Effector memory CD4-positive, alpha-beta T cell (primary cell): ENCODE results near the gene ANP32E.

Experiments
- DNase-seq, 3 donors: peaks; one replicate each; pipeline ENCODE4 v3.0.0-alpha.2; 2020
- H3K27ac ChIP-seq: 2 replicates; pipeline ENCODE4 v1.7.0; 2013; ENCODE audit warnings: mild to moderate bottlenecking, low read length, moderate library complexity; ENCODE audit not compliant: insufficient read depth, poor library complexity, severe bottlenecking
- H3K27me3 ChIP-seq: replicated peaks from 2 replicates; pipeline ENCODE4 v1.7.0; 2013; ENCODE audit warnings: mild to moderate bottlenecking, low read length; ENCODE audit not compliant: insufficient read depth, control insufficient read depth, poor library complexity, severe bottlenecking
- H3K36me3 ChIP-seq: 2 replicates; pipeline ENCODE4 v1.7.0; 2013; ENCODE audit warnings: mild to moderate bottlenecking, low read length, moderate library complexity; ENCODE audit not compliant: control insufficient read depth, insufficient read depth
- H3K4me1 ChIP-seq: 2 replicates; pipeline ENCODE4 v1.7.0; 2013; ENCODE audit warnings: low read length, mild to moderate bottlenecking; ENCODE audit not compliant: control insufficient read depth, insufficient read depth, poor library complexity, severe bottlenecking
- H3K4me3 ChIP-seq: 2 replicates; pipeline ENCODE4 v1.7.0; 2013; ENCODE audit warnings: low read length, low read depth, mild to moderate bottlenecking; ENCODE audit not compliant: insufficient read depth, poor library complexity, severe bottlenecking
- H3K9me3 ChIP-seq: 2 replicates; pipeline ENCODE4 v1.7.0; 2013; ENCODE audit warnings: mild to moderate bottlenecking, low read length, moderate library complexity; ENCODE audit not compliant: control insufficient read depth

Gene ANP32E

GRCh38 chr1:150268705-150269403 is 32.9 kb upstream of the ANP32E start, which contains the start of gene APH1A:
Gene APH1A, minus strand, starts transcription at chr1:150269016. Its CDS starts 206 bp downstream, at chr1:150268810.
- peak; percentile 84 to 87 (median 85) for DNase-seq
- H3K4me1 ChIP-seq, result peaks cover 12% of the 10 kb centered on the region
- peak within 1 kb of the TSS; percentile 92 for H3K27ac ChIP-seq
- peaks cover 29% of the 10 kb centered on the region for H3K36me3 ChIP-seq
- peak within 1 kb of the TSS; percentile 82 for H3K4me3 ChIP-seq
- H3K27me3 ChIP-seq, result no peaks in the 10 kb centered on the region
- no peaks in the 10 kb centered on the region for H3K9me3 ChIP-seq

GRCh38 chr1:150268340-150268704 is 32.4 kb upstream of the ANP32E start:
- Histone ChIP-seq H3K36me3 (peaks cover 29% of the 10 kb centered on the region), H3K4me1 (peaks cover 12% of the 10 kb centered on the region), H3K9me3 (no peaks in the 10 kb centered on the region), H3K27ac (peak overlapping the region; percentile 92), H3K4me3 (peak overlapping the region; percentile 82), H3K27me3 (no peaks in the 10 kb centered on the region)
- peak; percentile 29 to 35 (median 33) for DNase-seq

- H3K4me3 ChIP-seq, result peak overlapping the region; percentile 82
Measured at GRCh38 chr1:150267896-150268295, 32.0 kb upstream of the ANP32E start.

GRCh38 chr1:150263549-150263948 is 27.6 kb upstream of the ANP32E start:
- Histone ChIP-seq H3K4me3 (no peak overlapping the region), H3K9me3 (no peaks in the 10 kb centered on the region), H3K36me3 (peaks cover 29% of the 10 kb centered on the region), H3K27me3 (peaks cover 2% of the 10 kb centered on the region), H3K27ac (no peak overlapping the region), H3K4me1 (peaks cover 12% of the 10 kb centered on the region)
- no peak for DNase-seq

More at GRCh38 chr1:150267896-150268295, 32.0 kb upstream of the ANP32E start:
- Histone ChIP-seq H3K36me3 (peaks cover 29% of the 10 kb centered on the region), H3K9me3 (no peaks in the 10 kb centered on the region), H3K27ac (peak overlapping the region; percentile 92), H3K27me3 (no peaks in the 10 kb centered on the region), H3K4me1 (peaks cover 12% of the 10 kb centered on the region)
- no peak for DNase-seq

- peaks cover 6% of the 10 kb centered on the region for H3K27me3 ChIP-seq
- no peaks in the 10 kb centered on the region for H3K9me3 ChIP-seq
- H3K4me3 ChIP-seq, result no peak overlapping the region
- H3K4me1 ChIP-seq, result peaks cover 4% of the 10 kb centered on the region
- DNase-seq, result no peak
- peaks cover 29% of the 10 kb centered on the region for H3K36me3 ChIP-seq
- no peak overlapping the region for H3K27ac ChIP-seq
Measured at GRCh38 chr1:150262388-150263320, 26.7 kb upstream of the ANP32E start.

GRCh38 chr1:150261367-150261766 is 25.5 kb upstream of the ANP32E start:
- H3K9me3 ChIP-seq, result no peaks in the 10 kb centered on the region
- H3K27me3 ChIP-seq, result peaks cover 19% of the 10 kb centered on the region
- H3K4me3 ChIP-seq, result no peak overlapping the region
- no peak for DNase-seq
- no peak overlapping the region for H3K27ac ChIP-seq
- no peaks in the 10 kb centered on the region for H3K4me1 ChIP-seq
- H3K36me3 ChIP-seq, result peaks cover 22% of the 10 kb centered on the region

- peaks cover 8% of the 10 kb centered on the region for H3K36me3 ChIP-seq
- no peak overlapping the region for H3K4me3 ChIP-seq
- DNase-seq, result no peak
- no peak overlapping the region for H3K27ac ChIP-seq
- H3K9me3 ChIP-seq, result no peaks in the 10 kb centered on the region
- H3K4me1 ChIP-seq, result peaks cover 5% of the 10 kb centered on the region
- H3K27me3 ChIP-seq, result peaks cover 21% of the 10 kb centered on the region
Measured at GRCh38 chr1:150259758-150260669, 24.1 kb upstream of the ANP32E start.

GRCh38 chr1:150259217-150259616 is 23.3 kb upstream of the ANP32E start:
- peaks cover 5% of the 10 kb centered on the region for H3K4me1 ChIP-seq
- H3K36me3 ChIP-seq, result peaks cover under 1% of the 10 kb centered on the region
- H3K9me3 ChIP-seq, result no peaks in the 10 kb centered on the region
- no peak overlapping the region for H3K4me3 ChIP-seq
- no peak overlapping the region for H3K27ac ChIP-seq
- peaks cover 21% of the 10 kb centered on the region for H3K27me3 ChIP-seq
- DNase-seq, result no peak
